ENCODE data around the gene FRMD1.

Gene FRMD1

GRCh38 chr6:168033791-168034190, 45.2 kb downstream of the FRMD1 start:
- Histone ChIP-seq H3K27me3 (ENCODE audit: insufficient read depth, poor library complexity, severe bottlenecking) (no peaks in the 10 kb centered on the region), H3K27ac (replicated peaks) (no peak overlapping the region), H3K4me3 (replicated peaks; ENCODE audit: insufficient read depth, low read length) (no peak overlapping the region)
- DNase-seq (ENCODE audit: low read depth in 1 of 2, low spot score in 1 of 2) = no peak
- TF ChIP-seq GABPA (IDR thresholded peaks at IDR 0.05; ENCODE audit: low read depth) = no peak
- TF ChIP-seq CTCF (IDR thresholded peaks at IDR 0.05; ENCODE audit: insufficient read depth, low read length) = no peak
- no peak for TF ChIP-seq REST (IDR thresholded peaks at IDR 0.05; ENCODE audit: insufficient replicate concordance, low read depth)
- no peak for TF ChIP-seq SPI1 (IDR thresholded peaks at IDR 0.05; ENCODE audit: borderline replicate concordance, low read depth)
- TF ChIP-seq POLR2AphosphoS5 (IDR thresholded peaks at IDR 0.05; ENCODE audit: low read depth) = no peak

- no peak overlapping the region for H3K4me3 ChIP-seq (replicated peaks; ENCODE audit: insufficient read depth, low read length)
- DNase-seq (ENCODE audit: low read depth in 1 of 2, low spot score in 1 of 2) = no peak
- H3K27ac ChIP-seq (replicated peaks) = no peak overlapping the region
- no peaks in the 10 kb centered on the region for H3K27me3 ChIP-seq (ENCODE audit: insufficient read depth, poor library complexity, severe bottlenecking)
- TF ChIP-seq POLR2AphosphoS5 (IDR thresholded peaks at IDR 0.05; ENCODE audit: low read depth) = no peak
- TF ChIP-seq GABPA (IDR thresholded peaks at IDR 0.05; ENCODE audit: low read depth) = no peak
- no peak for TF ChIP-seq REST (IDR thresholded peaks at IDR 0.05; ENCODE audit: insufficient replicate concordance, low read depth)
- no peak for TF ChIP-seq CTCF (IDR thresholded peaks at IDR 0.05; ENCODE audit: insufficient read depth, low read length)
- TF ChIP-seq SPI1 (IDR thresholded peaks at IDR 0.05; ENCODE audit: borderline replicate concordance, low read depth) = no peak
These were observed 46.8 kb downstream of the FRMD1 start for GRCh38 chr6:168032005-168032760.

GRCh38 chr6:168031411-168031971, 47.5 kb downstream of the FRMD1 start:
- Histone ChIP-seq H3K4me3 (replicated peaks; ENCODE audit: insufficient read depth, low read length) (no peak overlapping the region), H3K27ac (replicated peaks) (no peak overlapping the region), H3K27me3 (ENCODE audit: insufficient read depth, poor library complexity, severe bottlenecking) (no peaks in the 10 kb centered on the region)
- DNase-seq (ENCODE audit: low read depth in 1 of 2, low spot score in 1 of 2) = no peak
- TF ChIP-seq SPI1 (IDR thresholded peaks at IDR 0.05; ENCODE audit: borderline replicate concordance, low read depth) (no peak), CTCF (IDR thresholded peaks at IDR 0.05; ENCODE audit: insufficient read depth, low read length) (no peak), GABPA (IDR thresholded peaks at IDR 0.05; ENCODE audit: low read depth) (no peak), POLR2AphosphoS5 (IDR thresholded peaks at IDR 0.05; ENCODE audit: low read depth) (no peak), REST (IDR thresholded peaks at IDR 0.05; ENCODE audit: insufficient replicate concordance, low read depth) (no peak)
